Endothelial cell of umbilical vein (primary cell): ENCODE measurements around the gene CLDN9. TPM values are rescaled to one million over a fixed set of nuclear protein-coding genes. Genes with fewer than 3 reads are reported as not detected.
A peak's percentile ranks its signal among the peaks of the same experiment; 100 is the strongest.

Experiments used
- BruUV-seq: library from RNA; stranded (reverse); fragments of 400-500 nt; replicated peaks from 2 replicates; lab custom pipeline; 2021; lab: Mats Ljungman, UMichigan
- CTCF ChIA-PET: fragments of 300-600, 350-600 bp; sonication (Branson Sonifier 250); formaldehyde crosslinking; loops from one replicate; lab custom pipeline; 2021; ENCODE audit warnings: antibody characterized with exemption, inconsistent platforms; lab: Charles Lee
- POLR2A ChIA-PET: fragments of 300-600, 350-600 bp; sonication (Branson Sonifier 250); formaldehyde crosslinking; loops from one replicate; lab custom pipeline; 2021; ENCODE audit warnings: antibody characterized with exemption, inconsistent platforms; lab: Charles Lee
- DNase-seq: peaks from one replicate; pipeline ENCODE4 v3.0.0-alpha.2; 2011; ENCODE audit warnings: low read depth, low spot score
- FAIRE-seq: peaks from 2 replicates; lab custom pipeline; 2011; peaks lifted over from hg19 to GRCh38; lab: Jason Lieb, UNC
- H2AFZ ChIP-seq: 2 replicates; pipeline ENCODE4 v1.6.0; 2012; ENCODE audit warnings: low read depth, low read length, control low read depth, inconsistent platforms
- H3K27ac ChIP-seq: 2 replicates; pipeline ENCODE4 v1.5.1; 2011; ENCODE audit warnings: low read depth, mild to moderate bottlenecking, control low read depth, low read length, moderate library complexity; ENCODE audit not compliant: insufficient read depth
- H3K27me3 ChIP-seq, 2 experiments: 2 replicates each; pipeline versions ENCODE4 v1.6.0 to v1.6.1; 2011; ENCODE audit warnings: low read length in 2 of 2, mixed read lengths in 1 of 2; ENCODE audit not compliant: control insufficient read depth in 2 of 2, insufficient read depth in 2 of 2
- H3K36me3 ChIP-seq, 2 experiments: 2 replicates in 1 of 2; 3 replicates in 1 of 2; pipeline ENCODE4 v1.5.1; 2011; ENCODE audit warnings: low read length in 2 of 2, mild to moderate bottlenecking in 1 of 2, moderate library complexity in 1 of 2; ENCODE audit not compliant: control insufficient read depth in 2 of 2, insufficient read depth in 2 of 2; ENCODE audit errors: extremely low read depth in 1 of 2
- H3K4me1 ChIP-seq: 3 replicates; pipeline ENCODE4 v1.5.1; 2011; ENCODE audit warnings: mild to moderate bottlenecking, low read length; ENCODE audit not compliant: control insufficient read depth, insufficient read depth; ENCODE audit errors: extremely low read depth
- H3K4me2 ChIP-seq: 2 replicates; pipeline ENCODE4 v1.6.1; 2011; ENCODE audit warnings: low read length, control low read depth, mixed read lengths; ENCODE audit not compliant: insufficient read depth
- H3K4me3 ChIP-seq, 3 experiments: fragments of 200-600 bp in 1 of 3; sonication (generic), shearing (Covaris generic) in 1 of 3; replicated peaks in 1 of 3; 2 replicates each; pipeline ENCODE4 v1.5.1; 2011 to 2016; ENCODE audit warnings: control low read depth in 3 of 3, low read length in 3 of 3, mild to moderate bottlenecking in 2 of 3, inconsistent platforms in 1 of 3, low read depth in 1 of 3, moderate library complexity in 1 of 3; ENCODE audit not compliant: insufficient read depth in 1 of 3
- H3K79me2 ChIP-seq: 2 replicates; pipeline ENCODE4 v1.6.0; 2012; ENCODE audit warnings: low read length, inconsistent platforms; ENCODE audit not compliant: control insufficient read depth, insufficient read depth
- H3K9ac ChIP-seq: replicated peaks from 2 replicates; pipeline ENCODE3; 2011; ENCODE audit warnings: low read length, control low read depth; ENCODE audit not compliant: insufficient read depth; ENCODE audit errors: extremely low read depth
- H3K9me1 ChIP-seq: replicated peaks from 3 replicates; pipeline ENCODE4 v1.6.0; 2011; ENCODE audit warnings: mild to moderate bottlenecking, low read length; ENCODE audit not compliant: control insufficient read depth, insufficient read depth; ENCODE audit errors: extremely low read depth
- H3K9me3 ChIP-seq: replicated peaks from 2 replicates; pipeline ENCODE4 v1.5.1; 2012; ENCODE audit warnings: low read length, inconsistent platforms; ENCODE audit not compliant: control insufficient read depth, insufficient read depth
- H4K20me1 ChIP-seq: replicated peaks from 2 replicates; pipeline ENCODE3; 2011; ENCODE audit warnings: mild to moderate bottlenecking, low read length; ENCODE audit not compliant: control insufficient read depth, insufficient read depth; ENCODE audit errors: extremely low read depth
- EZH2 ChIP-seq: IDR thresholded peaks from 2 replicates; pipeline ENCODE4 v1.6.1; 2012; ENCODE audit warnings: borderline replicate concordance, low read depth, mild to moderate bottlenecking, moderate library complexity, low read length, inconsistent platforms; ENCODE audit not compliant: severe bottlenecking
- FOS ChIP-seq: IDR thresholded peaks from 2 replicates; pipeline ENCODE4 v1.6.1; 2011; ENCODE audit warnings: mild to moderate bottlenecking, low read length, moderate library complexity, borderline replicate concordance; ENCODE audit not compliant: insufficient read depth
- GATA2 ChIP-seq: IDR thresholded peaks from 2 replicates; pipeline ENCODE4 v1.7.0; 2011; ENCODE audit warnings: low read depth, mild to moderate bottlenecking, moderate library complexity, mixed read lengths, low read length; ENCODE audit not compliant: insufficient read length, insufficient read depth
- JUN ChIP-seq: IDR thresholded peaks from 2 replicates; pipeline ENCODE4 v1.6.1; 2011; ENCODE audit warnings: borderline replicate concordance, low read depth; ENCODE audit not compliant: insufficient read length, insufficient read depth
- MAX ChIP-seq: IDR thresholded peaks from 2 replicates; pipeline ENCODE4 v1.6.1; 2011; ENCODE audit not compliant: insufficient read depth, insufficient read length
- MYC ChIP-seq: IDR thresholded peaks from one replicate; pipeline ENCODE4 v1.6.1; 2011; ENCODE audit warnings: mild to moderate bottlenecking, low read depth, low read length
- POLR2A ChIP-seq: IDR thresholded peaks from 2 replicates; pipeline ENCODE4 v1.6.1; 2012; ENCODE audit warnings: low read depth, mild to moderate bottlenecking, control low read depth, low read length
- POLR2AphosphoS5 ChIP-seq: IDR thresholded peaks from 2 replicates; pipeline ENCODE4 v1.6.1; 2012; ENCODE audit warnings: low read depth, mild to moderate bottlenecking, control low read depth, low read length, moderate library complexity; ENCODE audit not compliant: insufficient read depth
- dilution Hi-C: fragments of 300-500 bp; cut with MboI; formaldehyde crosslinking; loops from one replicate; pipeline ENCODE4 v1.15.0; 2019; ENCODE audit warnings: low sequenced_read_pairs; ENCODE audit not compliant: extremely low pct_ligation_motif_present
- intact Hi-C: fragments of 100-400 bp; cut with micrococcal nuclease; formaldehyde crosslinking; loops from one replicate; pipeline ENCODE4 v1.10.0; 2022
- polyA plus RNA-seq, 4 experiments: library from polyadenylated mRNA; depleted of rRNA in 3 of 4; stranded (reverse) in 3 of 4; unstranded in 1 of 4; fragments of >200 nt; gene quantifications; 2 replicates each; pipeline versions ENCODE4 v1.2.1 to v1.2.3, GENCODE V29; 2011 to 2012; ENCODE audit warnings: missing spikeins in 1 of 4
- total RNA-seq: library from RNA; stranded (reverse); gene quantifications from 2 replicates; pipeline ENCODE4 v1.2.3, GENCODE V29; 2021
- TF ChIP-seq, protein P1 (sequence below), 2 donors: IDR thresholded peaks; 1 replicate in 1 of 2; 2 replicates in 1 of 2; pipeline ENCODE4 v1.5.1; 2011; ENCODE audit warnings: low read length in 2 of 2, mild to moderate bottlenecking in 2 of 2, moderate library complexity in 2 of 2, control low read depth in 1 of 2, inconsistent platforms in 1 of 2, low read depth in 1 of 2; ENCODE audit not compliant: insufficient read depth in 1 of 2; ENCODE audit errors: extremely low read depth in 1 of 2

The CLDN9 gene
- total and polyA plus RNA-seq, 2 donors (not counting 3 experiments of a cell fraction or from before 2014, with no cell fraction given), result 0.06 TPM; not detected in 1

- H2AFZ ChIP-seq, result peak overlapping the region; percentile 87
- H3K9me3 ChIP-seq, result no peaks in the 10 kb centered on the region
- peak overlapping the region; percentile 58 to 94 (median 61) for H3K4me3 ChIP-seq
- H3K27me3 ChIP-seq, result peaks cover 10 to 31% of the 10 kb centered on the region in 2 experiments
- dilution Hi-C loops (no loop called here), intact Hi-C loops (loop anchor here (1.0 kb wide), 2 partner anchors 10 to 50 kb away; partner anchors contain the start of genes PKMYT1 and TNFRSF12A)
- no peaks in the 10 kb centered on the region for H4K20me1 ChIP-seq
- H3K4me2 ChIP-seq, result peak overlapping the region; percentile 77
- FAIRE-seq, result peak; percentile 55
- ChIA-PET CTCF (interaction anchor here (0.6 to 2.4 kb wide), 9 partner anchors 9 to 131 kb away, joined by 3 to 10 read pairs (median 4); partner anchors contain the start of gene PKMYT1), POLR2A (no interaction called here)
- peak; percentile 43 for DNase-seq
- H3K27ac ChIP-seq, result peak overlapping the region; percentile 20
- BruUV-seq, result TSS peak; percentile 17
- TF ChIP-seq GATA2, result no peak
- peak; percentile 34 for TF ChIP-seq POLR2A
- no peak for TF ChIP-seq MYC
- TF ChIP-seq, protein P1, sequence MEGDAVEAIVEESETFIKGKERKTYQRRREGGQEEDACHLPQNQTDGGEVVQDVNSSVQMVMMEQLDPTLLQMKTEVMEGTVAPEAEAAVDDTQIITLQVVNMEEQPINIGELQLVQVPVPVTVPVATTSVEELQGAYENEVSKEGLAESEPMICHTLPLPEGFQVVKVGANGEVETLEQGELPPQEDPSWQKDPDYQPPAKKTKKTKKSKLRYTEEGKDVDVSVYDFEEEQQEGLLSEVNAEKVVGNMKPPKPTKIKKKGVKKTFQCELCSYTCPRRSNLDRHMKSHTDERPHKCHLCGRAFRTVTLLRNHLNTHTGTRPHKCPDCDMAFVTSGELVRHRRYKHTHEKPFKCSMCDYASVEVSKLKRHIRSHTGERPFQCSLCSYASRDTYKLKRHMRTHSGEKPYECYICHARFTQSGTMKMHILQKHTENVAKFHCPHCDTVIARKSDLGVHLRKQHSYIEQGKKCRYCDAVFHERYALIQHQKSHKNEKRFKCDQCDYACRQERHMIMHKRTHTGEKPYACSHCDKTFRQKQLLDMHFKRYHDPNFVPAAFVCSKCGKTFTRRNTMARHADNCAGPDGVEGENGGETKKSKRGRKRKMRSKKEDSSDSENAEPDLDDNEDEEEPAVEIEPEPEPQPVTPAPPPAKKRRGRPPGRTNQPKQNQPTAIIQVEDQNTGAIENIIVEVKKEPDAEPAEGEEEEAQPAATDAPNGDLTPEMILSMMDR (IDR thresholded peaks at IDR 0.05; ENCODE audit: extremely low read depth in 1 of 2, insufficient read depth in 1 of 2, low read depth in 1 of 2, low read length in 2 of 2), result peak; percentile 60 to 75
- no peak for TF ChIP-seq FOS
- TF ChIP-seq JUN, result no peak
- TF ChIP-seq EZH2, result no peak
- TF ChIP-seq POLR2AphosphoS5, result peak; percentile 52
- no peak for TF ChIP-seq MAX
- no peaks in the 10 kb centered on the region for H3K36me3 ChIP-seq
- H3K9ac ChIP-seq, result peak overlapping the region; percentile 65
- H3K4me1 ChIP-seq, result peaks cover 9% of the 10 kb centered on the region
- peaks cover 12% of the 10 kb centered on the region for H3K79me2 ChIP-seq
- H3K9me1 ChIP-seq, result no peaks in the 10 kb centered on the region
Observed at GRCh38 chr16:2969545-2970521, 42.9 kb upstream of the CLDN9 start.
